HG02759 (cell line): ENCODE data around the gene XPNPEP2.

Source experiments
- ATAC-seq: cut with Tn5 transposase; IDR thresholded peaks from one replicate; pipeline ENCODE4 v1.9.1; 2021; ENCODE audit warnings: mild to moderate bottlenecking, moderate library complexity; ENCODE audit not compliant: unreplicated experiment

Gene XPNPEP2

GRCh38 chrX:129793604-129794191 lies 54.9 kb downstream of the XPNPEP2 start:
- no peak for ATAC-seq

DNA sequence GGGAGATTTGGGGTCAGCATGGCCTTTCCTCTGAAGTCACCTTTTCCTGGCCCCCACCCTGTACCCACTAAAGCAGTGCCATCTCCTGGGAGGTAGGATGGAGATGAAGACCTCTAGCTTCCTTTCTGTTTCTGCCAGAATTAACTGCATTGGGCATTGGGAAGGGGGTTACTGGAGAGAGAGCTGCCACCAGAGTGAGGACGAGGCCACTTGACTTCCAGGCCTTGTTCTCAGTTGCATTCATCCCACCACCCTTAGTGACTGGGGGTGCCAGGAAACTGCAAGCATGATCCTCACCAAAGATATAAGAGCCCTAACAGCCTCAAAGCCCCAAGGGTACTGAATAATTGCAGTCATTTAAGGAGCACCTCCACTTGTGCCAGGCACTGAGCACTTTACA lies 56.8 kb downstream of the XPNPEP2 start:
- ATAC-seq, result no peak

DNA sequence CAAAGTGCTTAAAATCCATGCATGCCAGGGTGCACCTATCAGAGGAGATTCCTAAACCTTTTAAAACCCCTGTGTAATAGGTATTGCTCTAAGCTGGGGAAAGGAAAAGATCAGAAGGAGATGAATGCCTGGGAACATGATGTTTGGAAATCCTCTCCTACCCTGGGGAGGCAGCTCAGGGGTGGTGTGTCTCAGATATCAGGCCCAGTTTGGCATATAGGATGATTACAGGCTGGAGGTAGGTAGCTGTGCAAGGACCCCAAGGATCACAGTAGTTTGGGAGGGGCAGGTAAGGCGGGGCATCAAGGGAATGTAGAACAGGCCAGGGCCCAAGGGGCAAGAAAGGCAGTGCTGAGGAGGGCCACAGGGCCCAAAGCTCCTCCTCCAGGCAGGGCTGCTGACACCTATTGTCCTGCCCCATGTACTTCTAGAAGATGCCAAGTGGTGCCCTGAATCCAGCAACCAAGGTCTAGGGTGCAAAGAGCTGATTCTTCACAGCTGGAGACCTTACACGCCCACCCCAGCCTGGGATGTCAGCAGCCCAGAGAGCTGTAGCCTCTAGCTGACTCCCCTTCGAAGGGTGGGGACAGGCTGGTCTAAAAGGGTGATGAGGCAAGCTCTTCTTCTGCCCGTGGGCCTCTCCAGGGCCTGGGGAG lies 58.6 kb downstream of the XPNPEP2 start:
- ATAC-seq, result no peak

GRCh38 chrX:129798456-129798855 lies 59.7 kb downstream of the XPNPEP2 start:
- ATAC-seq, result no peak

DNA sequence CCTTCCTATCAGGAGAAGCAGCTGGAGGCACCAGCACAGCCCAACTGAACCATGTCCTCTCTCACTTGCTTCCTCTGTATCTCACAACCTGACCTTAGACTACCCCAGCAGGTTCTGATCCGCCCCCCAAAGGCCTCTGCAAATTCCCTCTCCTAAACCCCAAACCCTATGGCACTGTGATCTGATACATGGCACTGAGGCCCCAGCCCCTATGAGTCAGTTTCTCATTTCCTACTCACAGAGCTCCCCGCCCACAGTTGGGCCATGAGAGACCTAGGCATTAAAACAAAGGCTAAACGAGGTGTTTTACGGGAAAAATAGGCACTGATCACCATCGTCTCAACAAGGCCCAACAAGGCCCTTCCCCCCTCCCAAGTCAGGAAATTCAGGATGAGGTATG lies 60.1 kb downstream of the XPNPEP2 start:
- ATAC-seq, result no peak

DNA sequence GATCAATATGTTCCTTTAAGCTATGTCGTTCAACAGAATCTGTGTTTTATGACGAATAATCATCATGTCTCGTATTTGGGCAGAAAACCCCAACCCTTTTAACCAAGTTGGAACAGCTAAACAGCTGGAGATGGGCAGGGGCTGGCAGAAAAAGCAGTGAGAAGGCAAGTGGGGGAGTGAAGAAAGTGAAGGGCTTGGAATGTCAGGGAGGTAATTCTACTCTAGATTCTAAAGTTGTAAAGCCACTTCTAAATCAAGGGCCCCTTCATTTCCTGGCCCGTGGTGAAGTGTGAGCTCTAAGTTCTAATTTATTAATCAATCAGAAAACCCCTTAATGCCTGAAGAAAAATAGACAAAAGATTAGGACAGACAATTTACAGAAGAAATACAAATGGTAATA lies 61.4 kb downstream of the XPNPEP2 start:
- no peak for ATAC-seq

GRCh38 chrX:129802863-129803262 lies 64.1 kb downstream of the XPNPEP2 start:
- no peak for ATAC-seq

DNA sequence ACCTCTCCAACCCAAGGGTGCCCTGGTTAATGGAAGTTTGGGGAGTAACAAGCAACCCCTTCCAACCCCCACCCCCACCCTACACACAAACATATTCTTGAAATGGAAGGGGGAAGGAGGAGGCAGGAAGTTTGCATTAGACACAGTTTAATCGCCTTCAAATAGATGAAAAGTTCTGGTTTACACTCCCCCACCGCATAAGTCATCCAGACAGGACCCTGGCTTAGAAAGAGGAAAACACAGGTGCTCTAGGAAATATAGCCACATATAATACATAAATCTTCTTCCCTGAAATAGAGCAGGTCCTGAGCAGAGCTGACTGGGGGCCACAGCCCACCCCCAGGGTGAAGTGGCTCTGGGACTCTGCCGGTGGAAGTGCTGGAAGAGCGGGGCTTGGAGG lies 66.0 kb downstream of the XPNPEP2 start:
- no peak for ATAC-seq

- no peak for ATAC-seq
These were observed 69.5 kb downstream of the XPNPEP2 start for GRCh38 chrX:129808158-129808828.

- ATAC-seq, result no peak
These were observed 70.3 kb downstream of the XPNPEP2 start for GRCh38 chrX:129808829-129809796.

GRCh38 chrX:129813662-129814368 lies 75.0 kb downstream of the XPNPEP2 start:
- ATAC-seq, result no peak

DNA sequence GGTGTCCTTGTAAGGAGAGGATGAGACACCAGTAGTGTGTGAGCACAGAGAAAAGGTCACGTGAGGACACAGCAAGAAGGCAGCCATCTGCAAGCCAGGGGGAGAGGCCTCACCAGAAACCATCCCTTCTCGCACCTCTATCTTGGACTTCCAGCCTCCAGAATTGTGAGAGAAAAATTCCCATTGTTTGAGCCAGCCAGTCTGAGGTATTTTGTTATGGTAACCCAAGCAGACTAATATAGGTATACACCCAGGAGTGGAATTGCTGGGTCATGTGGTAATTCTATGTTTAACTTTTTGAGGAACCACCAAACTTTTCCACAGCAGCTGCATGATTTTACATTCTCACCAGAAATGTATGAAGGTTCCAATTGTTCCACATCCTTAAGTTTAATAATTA lies 79.3 kb downstream of the XPNPEP2 start:
- no peak for ATAC-seq
